ENCODE data around the gene TLE6. TPM values are rescaled to one million over a fixed set of nuclear protein-coding genes. Genes with fewer than 3 reads are reported as not detected.

TLE6 gene
- total and polyA plus RNA-seq, 2 of the 8 experiments (the other 6 are each of a cell fraction or from before 2014, with no cell fraction given), result 2.5 to 2.9 TPM

- POLR2A ChIA-PET (ENCODE audit: partially characterized antibody), result interaction anchor here (1.6 kb wide), 1 partner anchor 19 kb away, joined by 6 read pairs; no protein-coding TSS in a partner anchor
- no peak overlapping the region for H2BK15ac ChIP-seq (ENCODE audit: low read length)
- no peak overlapping the region for H2AFZ ChIP-seq (ENCODE audit: low read length)
- no peak overlapping the region for H4K5ac ChIP-seq (ENCODE audit: insufficient read length, low read depth, low read length)
- H3K14ac ChIP-seq (ENCODE audit: insufficient read length), result no peak overlapping the region
- no peak overlapping the region; a peak in 1 of 4 replicates for H3K4me2 ChIP-seq (ENCODE audit: insufficient read depth in 1 of 2, low read depth in 2 of 2, low read length in 2 of 2)
- H3K79me1 ChIP-seq (ENCODE audit: low read depth, low read length), result no peaks in the 10 kb centered on the region
- CTCF ChIA-PET (ENCODE audit: partially characterized antibody), result interaction anchor here (1.5 to 2.1 kb wide), 2 partner anchors 56 to 161 kb away, joined by 5 to 6 read pairs; no protein-coding TSS in a partner anchor
- H2BK120ac ChIP-seq (replicated peaks; ENCODE audit: low read depth, low read length), result no peak overlapping the region
- H3K4ac ChIP-seq (replicated peaks; ENCODE audit: insufficient read length, low read depth, low read length), result no peak overlapping the region
- no peaks in the 10 kb centered on the region for H4K20me1 ChIP-seq (replicated peaks in 1 of 2; ENCODE audit: control insufficient read depth in 1 of 2, insufficient read depth in 2 of 2, low read length in 2 of 2)
- no peak overlapping the region for H3K23ac ChIP-seq (ENCODE audit: insufficient read length)
- H2BK12ac ChIP-seq (ENCODE audit: low read depth, low read length), result no peak overlapping the region
- 91 to 100% methylated on average over 2 to 14 of the region's 14 CpGs for WGBS, 2 experiments (ENCODE audit: extremely low coverage in 1 of 2, insufficient coverage in 1 of 2, insufficient read length in 1 of 2, insufficient replicate concordance in 2 of 2, low coverage in 1 of 2, low lambda C conversion rate in 2 of 2, missing lambda C conversion rate in 1 of 2)
- H3K79me2 ChIP-seq (ENCODE audit: control insufficient read depth in 1 of 2, insufficient read depth in 2 of 2, low read length in 2 of 2), result no peaks in the 10 kb centered on the region
- H3K23me2 ChIP-seq (ENCODE audit: low read depth, low read length), result peaks cover 4% of the 10 kb centered on the region; the same call in 1 of the 2 replicates
- FAIRE-seq (no peak), DNase-seq (ENCODE audit: low read depth in 1 of 2, low spot score in 2 of 2) (no peak)
- H4K8ac ChIP-seq (ENCODE audit: extremely low read depth, insufficient read depth, low read length), result no peak overlapping the region
- H3K36me3 ChIP-seq (ENCODE audit: control insufficient read depth in 2 of 4, insufficient read depth in 4 of 4, low read length in 3 of 4), result peaks cover 0 to 11% (median 5%) of the 10 kb centered on the region in 4 experiments; a peak in 4 of 8 replicates
- H3K56ac ChIP-seq (replicated peaks; ENCODE audit: insufficient read length, low read depth, low read length), result no peak overlapping the region
- no peak overlapping the region for H3K18ac ChIP-seq (ENCODE audit: extremely low read depth, low read length)
- no peak overlapping the region for H3K4me3 ChIP-seq (ENCODE audit: extremely low read depth in 1 of 4, insufficient read depth in 2 of 4, low read depth in 3 of 4, low read length in 4 of 4)
- H3K9ac ChIP-seq (replicated peaks in 1 of 4; ENCODE audit: extremely low read depth in 1 of 4, low read depth in 3 of 4, low read length in 3 of 4), result no peak overlapping the region
- no peak overlapping the region for H2AK5ac ChIP-seq (ENCODE audit: low read depth, low read length)
- no peak overlapping the region for H3K27ac ChIP-seq (ENCODE audit: low read depth, low read length)
- H3K9me3 ChIP-seq (ENCODE audit: insufficient read depth in 2 of 2, low read depth in 1 of 2, low read length in 1 of 2), result peaks cover under 1 to 4% of the 10 kb centered on the region in 2 experiments; a peak in 2 of 4 replicates
- H2BK5ac ChIP-seq (ENCODE audit: low read depth, low read length), result no peak overlapping the region
- H3K4me1 ChIP-seq (replicated peaks in 1 of 4; ENCODE audit: control insufficient read depth in 3 of 4, insufficient read depth in 4 of 4, low read length in 3 of 4), result no peaks in the 10 kb centered on the region; a peak in 2 of 7 replicates
- H2BK20ac ChIP-seq (ENCODE audit: low read length), result no peak overlapping the region
- H4K91ac ChIP-seq (replicated peaks; ENCODE audit: insufficient read length, low read length), result no peak overlapping the region
- H3K27me3 ChIP-seq (replicated peaks in 1 of 4; ENCODE audit: control insufficient read depth in 3 of 4, extremely low read depth in 1 of 4, insufficient read depth in 3 of 4, low read length in 3 of 4), result no peaks in the 10 kb centered on the region
- no peak for TF ChIP-seq YY1 (IDR thresholded peaks at IDR 0.05; ENCODE audit: low read depth, low read length)
- no peak for TF ChIP-seq POLR2A (IDR thresholded peaks at IDR 0.05; ENCODE audit: control extremely low read depth in 1 of 2, low read depth in 2 of 2, low read length in 2 of 2)
- no peak for TF ChIP-seq FOSL1 (IDR thresholded peaks at IDR 0.05; ENCODE audit: insufficient read depth, low read depth, low read length)
- no peak for TF ChIP-seq KDM5A (IDR thresholded peaks at IDR 0.05; ENCODE audit: low read length)
Observed at GRCh38 chr19:2942928-2943640, 34.3 kb upstream of the TLE6 start.
